ENCODE measurements around the gene RHOF. TPM values are rescaled to one million over a fixed set of nuclear protein-coding genes. Genes with fewer than 3 reads are reported as not detected.
A peak's percentile ranks its signal among the peaks of the same experiment; 100 is the strongest.

Gene RHOF
- total and polyA plus RNA-seq, 2 of the 13 experiments (the other 11 are each of a cell fraction or from before 2014, with no cell fraction given) = 14.6 to 32.2 TPM

GRCh38 chr12:121812320-121812871, 18.9 kb upstream of the RHOF start (continued):
- no peak for TF ChIP-seq ZNF564 (CRISPR knock-in tag; IDR thresholded peaks at IDR 0.05)
- TF ChIP-seq ARNTL (CRISPR knock-in tag; IDR thresholded peaks at IDR 0.05) = no peak
- TF ChIP-seq FOXP4 (CRISPR knock-in tag; IDR thresholded peaks at IDR 0.05) = no peak
- TF ChIP-seq PITX1 (CRISPR knock-in tag; IDR thresholded peaks at IDR 0.05) = no peak
- TF ChIP-seq KDM1A (CRISPR knock-in tag; IDR thresholded peaks at IDR 0.05) = peak; percentile 92
- no peak for TF ChIP-seq RFXAP (CRISPR knock-in tag; IDR thresholded peaks at IDR 0.05; ENCODE audit: borderline replicate concordance)
- TF ChIP-seq PATZ1 (CRISPR knock-in tag; IDR thresholded peaks at IDR 0.05) = no peak; the same call in 1 of the 2 replicates
- no peak for TF ChIP-seq ZNF724P (CRISPR knock-in tag; IDR thresholded peaks at IDR 0.05; ENCODE audit: borderline replicate concordance)
- TF ChIP-seq MXD1 (CRISPR knock-in tag; IDR thresholded peaks at IDR 0.05) = no peak
- no peak for TF ChIP-seq E2F1 (CRISPR knock-in tag; IDR thresholded peaks at IDR 0.05)
- no peak; the same call in 1 of the 2 replicates for TF ChIP-seq RXRA (CRISPR knock-in tag; IDR thresholded peaks at IDR 0.05)
- TF ChIP-seq ZNF136 (CRISPR knock-in tag; IDR thresholded peaks at IDR 0.05; ENCODE audit: low read depth) = no peak
- no peak for TF ChIP-seq NFRKB (IDR thresholded peaks at IDR 0.05)
- TF ChIP-seq ZBTB8A (CRISPR knock-in tag; IDR thresholded peaks at IDR 0.05; ENCODE audit: borderline replicate concordance, low read depth) = no peak
- TF ChIP-seq HIVEP1 (CRISPR knock-in tag; IDR thresholded peaks at IDR 0.05) = peak; percentile 30; the same call in 1 of the 2 replicates
- no peak for TF ChIP-seq KLF6 (CRISPR knock-in tag; IDR thresholded peaks at IDR 0.05)
- TF ChIP-seq ZNF768 (CRISPR knock-in tag; IDR thresholded peaks at IDR 0.05) = peak; percentile 25; the same call in 1 of the 2 replicates
- TF ChIP-seq HOXA5 (CRISPR knock-in tag; IDR thresholded peaks at IDR 0.05) = peak; percentile 54; the same call in 1 of the 2 replicates
- TF ChIP-seq ZMYM2 (CRISPR knock-in tag; IDR thresholded peaks at IDR 0.05) = peak; percentile 47; the same call in 1 of the 2 replicates
- TF ChIP-seq CSRNP1 (CRISPR knock-in tag; IDR thresholded peaks at IDR 0.05) = no peak
- TF ChIP-seq ZNF652 (CRISPR knock-in tag; IDR thresholded peaks at IDR 0.05; ENCODE audit: borderline replicate concordance, low read depth) = peak; percentile 98
- no peak for TF ChIP-seq ZSCAN12 (CRISPR knock-in tag; IDR thresholded peaks at IDR 0.05)
- TF ChIP-seq MAFK (conservative IDR thresholded peaks at IDR 0.05 in 1 of 2, IDR thresholded peaks at IDR 0.05 in 1 of 2; ENCODE audit: low read length in 2 of 2) = no peak

All from HepG2 (cell line).